ENCODE results near the gene HSFX3. TPM values are rescaled to one million over a fixed set of nuclear protein-coding genes. Genes with fewer than 3 reads are reported as not detected.

Gene HSFX3
- total and polyA plus RNA-seq, 2 experiments from 2014 or later: not detected

DNA sequence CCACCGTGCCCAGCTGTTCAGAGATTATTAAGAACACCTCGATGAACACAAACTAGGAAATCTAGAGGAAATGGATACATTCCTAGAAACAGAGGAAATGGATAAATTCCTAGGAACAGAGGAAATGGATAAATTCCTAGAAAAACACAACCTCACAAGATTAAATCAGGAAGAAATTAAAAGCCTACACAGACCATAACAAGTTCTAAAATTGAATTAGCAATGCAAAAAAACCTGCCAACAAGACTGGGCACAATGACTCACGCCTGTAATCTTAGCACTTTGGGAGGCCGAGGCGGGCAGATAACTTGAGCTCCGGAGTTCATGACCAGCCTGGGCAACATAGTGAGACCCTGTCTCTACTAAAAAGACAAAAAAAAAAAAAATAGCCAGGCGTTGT is 31.5 kb downstream of the HSFX3 start:
- Histone ChIP-seq H3K27ac (ENCODE audit: low read depth) (no peak overlapping the region), H2AFZ (no peak overlapping the region), H3K79me2 (replicated peaks; ENCODE audit: insufficient read depth) (no peaks in the 10 kb centered on the region), H3K4me3 (no peak overlapping the region), H3K9me2 (ENCODE audit: insufficient read depth) (no peaks in the 10 kb centered on the region), H3K27me3 (ENCODE audit: insufficient read depth) (no peaks in the 10 kb centered on the region), H4K20me1 (replicated peaks; ENCODE audit: insufficient read depth) (no peaks in the 10 kb centered on the region), H3K4me1 (ENCODE audit: insufficient read depth) (no peaks in the 10 kb centered on the region), H3K4me2 (no peak overlapping the region), H3F3A (replicated peaks; ENCODE audit: low read depth) (no peaks in the 10 kb centered on the region), H3K36me3 (ENCODE audit: insufficient read depth) (no peaks in the 10 kb centered on the region)
- no peak for TF ChIP-seq NANOG (IDR thresholded peaks at IDR 0.05; ENCODE audit: borderline replicate concordance)
- TF ChIP-seq POLR2AphosphoS5 (IDR thresholded peaks at IDR 0.05; ENCODE audit: low read depth): no peak
- TF ChIP-seq, protein P1, sequence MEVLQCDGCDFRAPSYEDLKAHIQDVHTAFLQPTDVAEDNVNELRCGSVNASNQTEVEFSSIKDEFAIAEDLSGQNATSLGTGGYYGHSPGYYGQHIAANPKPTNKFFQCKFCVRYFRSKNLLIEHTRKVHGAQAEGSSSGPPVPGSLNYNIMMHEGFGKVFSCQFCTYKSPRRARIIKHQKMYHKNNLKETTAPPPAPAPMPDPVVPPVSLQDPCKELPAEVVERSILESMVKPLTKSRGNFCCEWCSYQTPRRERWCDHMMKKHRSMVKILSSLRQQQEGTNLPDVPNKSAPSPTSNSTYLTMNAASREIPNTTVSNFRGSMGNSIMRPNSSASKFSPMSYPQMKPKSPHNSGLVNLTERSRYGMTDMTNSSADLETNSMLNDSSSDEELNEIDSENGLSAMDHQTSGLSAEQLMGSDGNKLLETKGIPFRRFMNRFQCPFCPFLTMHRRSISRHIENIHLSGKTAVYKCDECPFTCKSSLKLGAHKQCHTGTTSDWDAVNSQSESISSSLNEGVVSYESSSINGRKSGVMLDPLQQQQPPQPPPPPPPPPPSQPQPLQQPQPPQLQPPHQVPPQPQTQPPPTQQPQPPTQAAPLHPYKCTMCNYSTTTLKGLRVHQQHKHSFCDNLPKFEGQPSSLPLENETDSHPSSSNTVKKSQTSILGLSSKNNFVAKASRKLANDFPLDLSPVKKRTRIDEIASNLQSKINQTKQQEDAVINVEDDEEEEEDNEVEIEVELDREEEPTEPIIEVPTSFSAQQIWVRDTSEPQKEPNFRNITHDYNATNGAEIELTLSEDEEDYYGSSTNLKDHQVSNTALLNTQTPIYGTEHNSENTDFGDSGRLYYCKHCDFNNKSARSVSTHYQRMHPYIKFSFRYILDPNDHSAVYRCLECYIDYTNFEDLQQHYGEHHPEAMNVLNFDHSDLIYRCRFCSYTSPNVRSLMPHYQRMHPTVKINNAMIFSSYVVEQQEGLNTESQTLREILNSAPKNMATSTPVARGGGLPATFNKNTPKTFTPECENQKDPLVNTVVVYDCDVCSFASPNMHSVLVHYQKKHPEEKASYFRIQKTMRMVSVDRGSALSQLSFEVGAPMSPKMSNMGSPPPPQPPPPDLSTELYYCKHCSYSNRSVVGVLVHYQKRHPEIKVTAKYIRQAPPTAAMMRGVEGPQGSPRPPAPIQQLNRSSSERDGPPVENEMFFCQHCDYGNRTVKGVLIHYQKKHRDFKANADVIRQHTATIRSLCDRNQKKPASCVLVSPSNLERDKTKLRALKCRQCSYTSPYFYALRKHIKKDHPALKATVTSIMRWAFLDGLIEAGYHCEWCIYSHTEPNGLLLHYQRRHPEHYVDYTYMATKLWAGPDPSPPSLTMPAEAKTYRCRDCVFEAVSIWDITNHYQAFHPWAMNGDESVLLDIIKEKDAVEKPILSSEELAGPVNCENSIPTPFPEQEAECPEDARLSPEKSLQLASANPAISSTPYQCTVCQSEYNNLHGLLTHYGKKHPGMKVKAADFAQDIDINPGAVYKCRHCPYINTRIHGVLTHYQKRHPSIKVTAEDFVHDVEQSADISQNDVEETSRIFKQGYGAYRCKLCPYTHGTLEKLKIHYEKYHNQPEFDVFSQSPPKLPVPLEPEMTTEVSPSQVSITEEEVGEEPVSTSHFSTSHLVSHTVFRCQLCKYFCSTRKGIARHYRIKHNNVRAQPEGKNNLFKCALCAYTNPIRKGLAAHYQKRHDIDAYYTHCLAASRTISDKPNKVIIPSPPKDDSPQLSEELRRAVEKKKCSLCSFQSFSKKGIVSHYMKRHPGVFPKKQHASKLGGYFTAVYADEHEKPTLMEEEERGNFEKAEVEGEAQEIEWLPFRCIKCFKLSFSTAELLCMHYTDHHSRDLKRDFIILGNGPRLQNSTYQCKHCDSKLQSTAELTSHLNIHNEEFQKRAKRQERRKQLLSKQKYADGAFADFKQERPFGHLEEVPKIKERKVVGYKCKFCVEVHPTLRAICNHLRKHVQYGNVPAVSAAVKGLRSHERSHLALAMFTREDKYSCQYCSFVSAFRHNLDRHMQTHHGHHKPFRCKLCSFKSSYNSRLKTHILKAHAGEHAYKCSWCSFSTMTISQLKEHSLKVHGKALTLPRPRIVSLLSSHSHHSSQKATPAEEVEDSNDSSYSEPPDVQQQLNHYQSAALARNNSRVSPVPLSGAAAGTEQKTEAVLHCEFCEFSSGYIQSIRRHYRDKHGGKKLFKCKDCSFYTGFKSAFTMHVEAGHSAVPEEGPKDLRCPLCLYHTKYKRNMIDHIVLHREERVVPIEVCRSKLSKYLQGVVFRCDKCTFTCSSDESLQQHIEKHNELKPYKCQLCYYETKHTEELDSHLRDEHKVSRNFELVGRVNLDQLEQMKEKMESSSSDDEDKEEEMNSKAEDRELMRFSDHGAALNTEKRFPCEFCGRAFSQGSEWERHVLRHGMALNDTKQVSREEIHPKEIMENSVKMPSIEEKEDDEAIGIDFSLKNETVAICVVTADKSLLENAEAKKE (CRISPR knock-in tag; IDR thresholded peaks at IDR 0.05): no peak
- peaks cover 4% of the 10 kb centered on the region for H3K27me3 Mint-ChIP-seq (ENCODE audit: insufficient read depth, low read depth, poor library complexity)
- no peak overlapping the region for H3K4me3 Mint-ChIP-seq
- peaks cover 8% of the 10 kb centered on the region; the same call in 2 of the 3 replicates for H3K4me1 Mint-ChIP-seq
- H3K9me3 Mint-ChIP-seq: no peaks in the 10 kb centered on the region
- no peak for DNase-seq (ENCODE audit: low spot score)
- H3K36me3 Mint-ChIP-seq (ENCODE audit: low read depth): no peaks in the 10 kb centered on the region
- H3K27ac Mint-ChIP-seq: no peak overlapping the region; the same call in 1 of the 2 replicates
- ATAC-seq: no peak

DNA sequence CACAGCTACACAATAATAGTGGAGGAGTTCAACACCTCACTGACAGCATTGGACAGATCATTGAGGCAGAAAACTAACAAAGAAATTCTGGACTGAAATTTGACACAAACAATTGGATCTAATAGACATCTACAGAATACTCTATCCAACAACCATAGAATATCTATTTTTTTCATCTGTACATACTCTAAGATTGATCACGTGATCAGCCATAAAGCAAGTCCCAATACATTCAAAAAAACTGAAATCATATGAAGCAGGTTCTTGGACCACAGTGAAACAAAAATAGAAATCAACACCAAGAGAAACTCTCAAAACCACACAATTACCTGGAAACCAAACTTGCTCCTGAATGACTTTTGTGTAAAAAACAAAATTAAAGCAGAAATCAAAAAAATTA is 32.4 kb downstream of the HSFX3 start:
- Mint-ChIP-seq H3K27ac (no peak overlapping the region), H3K4me1 (peaks cover 2% of the 10 kb centered on the region; the same call in 2 of the 3 replicates), H3K27me3 (ENCODE audit: insufficient read depth, low read depth, poor library complexity) (peaks cover 4% of the 10 kb centered on the region), H3K4me3 (no peak overlapping the region), H3K9me3 (no peaks in the 10 kb centered on the region), H3K36me3 (ENCODE audit: low read depth) (no peaks in the 10 kb centered on the region)
- no peaks in the 10 kb centered on the region for H3K4me1 ChIP-seq (ENCODE audit: insufficient read depth)
- no peak overlapping the region for H3K4me2 ChIP-seq
- H3K79me2 ChIP-seq (replicated peaks; ENCODE audit: insufficient read depth): no peaks in the 10 kb centered on the region
- H3K9me2 ChIP-seq (ENCODE audit: insufficient read depth): no peaks in the 10 kb centered on the region
- H3K27ac ChIP-seq (ENCODE audit: low read depth): no peak overlapping the region
- no peaks in the 10 kb centered on the region for H4K20me1 ChIP-seq (replicated peaks; ENCODE audit: insufficient read depth)
- H3K36me3 ChIP-seq (ENCODE audit: insufficient read depth): no peaks in the 10 kb centered on the region
- H2AFZ ChIP-seq: no peak overlapping the region
- no peak for ATAC-seq
- H3F3A ChIP-seq (replicated peaks; ENCODE audit: low read depth): no peaks in the 10 kb centered on the region
- no peak for DNase-seq (ENCODE audit: low spot score)
- no peak overlapping the region for H3K4me3 ChIP-seq
- H3K27me3 ChIP-seq (ENCODE audit: insufficient read depth): no peaks in the 10 kb centered on the region
- TF ChIP-seq, protein P2, sequence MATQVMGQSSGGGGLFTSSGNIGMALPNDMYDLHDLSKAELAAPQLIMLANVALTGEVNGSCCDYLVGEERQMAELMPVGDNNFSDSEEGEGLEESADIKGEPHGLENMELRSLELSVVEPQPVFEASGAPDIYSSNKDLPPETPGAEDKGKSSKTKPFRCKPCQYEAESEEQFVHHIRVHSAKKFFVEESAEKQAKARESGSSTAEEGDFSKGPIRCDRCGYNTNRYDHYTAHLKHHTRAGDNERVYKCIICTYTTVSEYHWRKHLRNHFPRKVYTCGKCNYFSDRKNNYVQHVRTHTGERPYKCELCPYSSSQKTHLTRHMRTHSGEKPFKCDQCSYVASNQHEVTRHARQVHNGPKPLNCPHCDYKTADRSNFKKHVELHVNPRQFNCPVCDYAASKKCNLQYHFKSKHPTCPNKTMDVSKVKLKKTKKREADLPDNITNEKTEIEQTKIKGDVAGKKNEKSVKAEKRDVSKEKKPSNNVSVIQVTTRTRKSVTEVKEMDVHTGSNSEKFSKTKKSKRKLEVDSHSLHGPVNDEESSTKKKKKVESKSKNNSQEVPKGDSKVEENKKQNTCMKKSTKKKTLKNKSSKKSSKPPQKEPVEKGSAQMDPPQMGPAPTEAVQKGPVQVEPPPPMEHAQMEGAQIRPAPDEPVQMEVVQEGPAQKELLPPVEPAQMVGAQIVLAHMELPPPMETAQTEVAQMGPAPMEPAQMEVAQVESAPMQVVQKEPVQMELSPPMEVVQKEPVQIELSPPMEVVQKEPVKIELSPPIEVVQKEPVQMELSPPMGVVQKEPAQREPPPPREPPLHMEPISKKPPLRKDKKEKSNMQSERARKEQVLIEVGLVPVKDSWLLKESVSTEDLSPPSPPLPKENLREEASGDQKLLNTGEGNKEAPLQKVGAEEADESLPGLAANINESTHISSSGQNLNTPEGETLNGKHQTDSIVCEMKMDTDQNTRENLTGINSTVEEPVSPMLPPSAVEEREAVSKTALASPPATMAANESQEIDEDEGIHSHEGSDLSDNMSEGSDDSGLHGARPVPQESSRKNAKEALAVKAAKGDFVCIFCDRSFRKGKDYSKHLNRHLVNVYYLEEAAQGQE (IDR thresholded peaks at IDR 0.05; ENCODE audit: unreplicated experiment): no peak
- TF ChIP-seq NANOG (IDR thresholded peaks at IDR 0.05; ENCODE audit: borderline replicate concordance) (no peak), JUNB (IDR thresholded peaks at IDR 0.05; ENCODE audit: unreplicated experiment) (no peak), EZH2 (IDR thresholded peaks at IDR 0.05; ENCODE audit: low read depth, unreplicated experiment) (no peak), ZNF114 (CRISPR knock-in tag; IDR thresholded peaks at IDR 0.05) (no peak)
